Endothelial cell of umbilical vein (primary cell): Measurements from ENCODE around the gene CTTN. TPM values are rescaled to one million over a fixed set of nuclear protein-coding genes. Genes with fewer than 3 reads are reported as not detected.

ENCODE experiments used
- BruUV-seq: library from RNA; stranded (reverse); fragments of 400-500 nt; replicated peaks from 2 replicates; lab custom pipeline; 2021; lab: Mats Ljungman, UMichigan
- CTCF ChIA-PET: fragments of 300-600, 350-600 bp; sonication (Branson Sonifier 250); formaldehyde crosslinking; loops from one replicate; lab custom pipeline; 2021; ENCODE audit warnings: antibody characterized with exemption, inconsistent platforms; lab: Charles Lee
- POLR2A ChIA-PET: fragments of 300-600, 350-600 bp; sonication (Branson Sonifier 250); formaldehyde crosslinking; loops from one replicate; lab custom pipeline; 2021; ENCODE audit warnings: antibody characterized with exemption, inconsistent platforms; lab: Charles Lee
- DNase-seq: peaks from one replicate; pipeline ENCODE4 v3.0.0-alpha.2; 2011; ENCODE audit warnings: low read depth, low spot score
- FAIRE-seq: peaks from 2 replicates; lab custom pipeline; 2011; peaks lifted over from hg19 to GRCh38; lab: Jason Lieb, UNC
- H2AFZ ChIP-seq: 2 replicates; pipeline ENCODE4 v1.6.0; 2012; ENCODE audit warnings: low read depth, low read length, control low read depth, inconsistent platforms
- H3K27ac ChIP-seq: 2 replicates; pipeline ENCODE4 v1.5.1; 2011; ENCODE audit warnings: low read depth, mild to moderate bottlenecking, control low read depth, low read length, moderate library complexity; ENCODE audit not compliant: insufficient read depth
- H3K27me3 ChIP-seq, 2 experiments: 2 replicates each; pipeline versions ENCODE4 v1.6.0 to v1.6.1; 2011; ENCODE audit warnings: low read length in 2 of 2, mixed read lengths in 1 of 2; ENCODE audit not compliant: control insufficient read depth in 2 of 2, insufficient read depth in 2 of 2
- H3K36me3 ChIP-seq, 2 experiments: 2 replicates in 1 of 2; 3 replicates in 1 of 2; pipeline ENCODE4 v1.5.1; 2011; ENCODE audit warnings: low read length in 2 of 2, mild to moderate bottlenecking in 1 of 2, moderate library complexity in 1 of 2; ENCODE audit not compliant: control insufficient read depth in 2 of 2, insufficient read depth in 2 of 2; ENCODE audit errors: extremely low read depth in 1 of 2
- H3K4me1 ChIP-seq: 3 replicates; pipeline ENCODE4 v1.5.1; 2011; ENCODE audit warnings: mild to moderate bottlenecking, low read length; ENCODE audit not compliant: control insufficient read depth, insufficient read depth; ENCODE audit errors: extremely low read depth
- H3K4me2 ChIP-seq: 2 replicates; pipeline ENCODE4 v1.6.1; 2011; ENCODE audit warnings: low read length, control low read depth, mixed read lengths; ENCODE audit not compliant: insufficient read depth
- H3K4me3 ChIP-seq, 3 experiments: fragments of 200-600 bp in 1 of 3; sonication (generic), shearing (Covaris generic) in 1 of 3; replicated peaks in 1 of 3; 2 replicates each; pipeline ENCODE4 v1.5.1; 2011 to 2016; ENCODE audit warnings: control low read depth in 3 of 3, low read length in 3 of 3, mild to moderate bottlenecking in 2 of 3, inconsistent platforms in 1 of 3, low read depth in 1 of 3, moderate library complexity in 1 of 3; ENCODE audit not compliant: insufficient read depth in 1 of 3
- H3K79me2 ChIP-seq: 2 replicates; pipeline ENCODE4 v1.6.0; 2012; ENCODE audit warnings: low read length, inconsistent platforms; ENCODE audit not compliant: control insufficient read depth, insufficient read depth
- H3K9ac ChIP-seq: replicated peaks from 2 replicates; pipeline ENCODE3; 2011; ENCODE audit warnings: low read length, control low read depth; ENCODE audit not compliant: insufficient read depth; ENCODE audit errors: extremely low read depth
- H3K9me1 ChIP-seq: replicated peaks from 3 replicates; pipeline ENCODE4 v1.6.0; 2011; ENCODE audit warnings: mild to moderate bottlenecking, low read length; ENCODE audit not compliant: control insufficient read depth, insufficient read depth; ENCODE audit errors: extremely low read depth
- H3K9me3 ChIP-seq: replicated peaks from 2 replicates; pipeline ENCODE4 v1.5.1; 2012; ENCODE audit warnings: low read length, inconsistent platforms; ENCODE audit not compliant: control insufficient read depth, insufficient read depth
- H4K20me1 ChIP-seq: replicated peaks from 2 replicates; pipeline ENCODE3; 2011; ENCODE audit warnings: mild to moderate bottlenecking, low read length; ENCODE audit not compliant: control insufficient read depth, insufficient read depth; ENCODE audit errors: extremely low read depth
- CTCF ChIP-seq, 2 donors: IDR thresholded peaks; 1 replicate in 1 of 2; 2 replicates in 1 of 2; pipeline ENCODE4 v1.5.1; 2011; ENCODE audit warnings: low read length in 2 of 2, mild to moderate bottlenecking in 2 of 2, moderate library complexity in 2 of 2, control low read depth in 1 of 2, inconsistent platforms in 1 of 2, low read depth in 1 of 2; ENCODE audit not compliant: insufficient read depth in 1 of 2; ENCODE audit errors: extremely low read depth in 1 of 2
- EZH2 ChIP-seq: IDR thresholded peaks from 2 replicates; pipeline ENCODE4 v1.6.1; 2012; ENCODE audit warnings: borderline replicate concordance, low read depth, mild to moderate bottlenecking, moderate library complexity, low read length, inconsistent platforms; ENCODE audit not compliant: severe bottlenecking
- FOS ChIP-seq: IDR thresholded peaks from 2 replicates; pipeline ENCODE4 v1.6.1; 2011; ENCODE audit warnings: mild to moderate bottlenecking, low read length, moderate library complexity, borderline replicate concordance; ENCODE audit not compliant: insufficient read depth
- GATA2 ChIP-seq: IDR thresholded peaks from 2 replicates; pipeline ENCODE4 v1.7.0; 2011; ENCODE audit warnings: low read depth, mild to moderate bottlenecking, moderate library complexity, mixed read lengths, low read length; ENCODE audit not compliant: insufficient read length, insufficient read depth
- JUN ChIP-seq: IDR thresholded peaks from 2 replicates; pipeline ENCODE4 v1.6.1; 2011; ENCODE audit warnings: borderline replicate concordance, low read depth; ENCODE audit not compliant: insufficient read length, insufficient read depth
- MYC ChIP-seq: IDR thresholded peaks from one replicate; pipeline ENCODE4 v1.6.1; 2011; ENCODE audit warnings: mild to moderate bottlenecking, low read depth, low read length
- POLR2A ChIP-seq: IDR thresholded peaks from 2 replicates; pipeline ENCODE4 v1.6.1; 2012; ENCODE audit warnings: low read depth, mild to moderate bottlenecking, control low read depth, low read length
- POLR2AphosphoS5 ChIP-seq: IDR thresholded peaks from 2 replicates; pipeline ENCODE4 v1.6.1; 2012; ENCODE audit warnings: low read depth, mild to moderate bottlenecking, control low read depth, low read length, moderate library complexity; ENCODE audit not compliant: insufficient read depth
- dilution Hi-C: fragments of 300-500 bp; cut with MboI; formaldehyde crosslinking; loops from one replicate; pipeline ENCODE4 v1.15.0; 2019; ENCODE audit warnings: low sequenced_read_pairs; ENCODE audit not compliant: extremely low pct_ligation_motif_present
- intact Hi-C: fragments of 100-400 bp; cut with micrococcal nuclease; formaldehyde crosslinking; loops from one replicate; pipeline ENCODE4 v1.10.0; 2022
- polyA plus RNA-seq, 4 experiments: library from polyadenylated mRNA; depleted of rRNA in 3 of 4; stranded (reverse) in 3 of 4; unstranded in 1 of 4; fragments of >200 nt; gene quantifications; 2 replicates each; pipeline versions ENCODE4 v1.2.1 to v1.2.3, GENCODE V29; 2011 to 2012; ENCODE audit warnings: missing spikeins in 1 of 4
- total RNA-seq: library from RNA; stranded (reverse); gene quantifications from 2 replicates; pipeline ENCODE4 v1.2.3, GENCODE V29; 2021
- TF ChIP-seq, protein P1 (sequence below): IDR thresholded peaks from 2 replicates; pipeline ENCODE4 v1.6.1; 2011; ENCODE audit not compliant: insufficient read depth, insufficient read length

CTTN gene
- total and polyA plus RNA-seq, 2 donors (not counting 3 experiments of a cell fraction or from before 2014, with no cell fraction given) = 161 to 330 TPM

- Histone ChIP-seq H2AFZ (no peak overlapping the region), H3K9ac (no peak overlapping the region), H3K4me3 (no peak overlapping the region), H3K27me3 (no peaks in the 10 kb centered on the region), H3K9me1 (no peaks in the 10 kb centered on the region), H3K4me1 (no peaks in the 10 kb centered on the region), H3K27ac (no peak overlapping the region), H4K20me1 (no peaks in the 10 kb centered on the region), H3K79me2 (peaks cover 4% of the 10 kb centered on the region), H3K9me3 (no peaks in the 10 kb centered on the region), H3K36me3 (peaks cover 0 to 10% of the 10 kb centered on the region in 2 experiments), H3K4me2 (no peak overlapping the region)
- no peak for DNase-seq
- ChIA-PET CTCF (no interaction called here), POLR2A (no interaction called here)
- BruUV-seq = no TSS peak
- no peak for FAIRE-seq
- no peak for TF ChIP-seq POLR2AphosphoS5
- TF ChIP-seq JUN = no peak
- TF ChIP-seq, protein P1, sequence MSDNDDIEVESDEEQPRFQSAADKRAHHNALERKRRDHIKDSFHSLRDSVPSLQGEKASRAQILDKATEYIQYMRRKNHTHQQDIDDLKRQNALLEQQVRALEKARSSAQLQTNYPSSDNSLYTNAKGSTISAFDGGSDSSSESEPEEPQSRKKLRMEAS = no peak
- TF ChIP-seq EZH2 = no peak
- no peak for TF ChIP-seq GATA2
- no peak for TF ChIP-seq POLR2A
- TF ChIP-seq CTCF (IDR thresholded peaks at IDR 0.05; ENCODE audit: extremely low read depth in 1 of 2, insufficient read depth in 1 of 2, low read depth in 1 of 2, low read length in 2 of 2) = no peak
- TF ChIP-seq FOS = no peak
- TF ChIP-seq MYC = no peak
- dilution Hi-C loops (no loop called here), intact Hi-C loops (no loop called here)
These were observed 10.8 kb upstream of the CTTN start for GRCh38 chr11:70387564-70387963.
